ENCODE results near the gene NEU4. TPM values are rescaled to one million over a fixed set of nuclear protein-coding genes. Genes with fewer than 3 reads are reported as not detected.

NEU4 gene
- polyA plus RNA-seq, 2 donors: 0.04 TPM; not detected in 1

DNA sequence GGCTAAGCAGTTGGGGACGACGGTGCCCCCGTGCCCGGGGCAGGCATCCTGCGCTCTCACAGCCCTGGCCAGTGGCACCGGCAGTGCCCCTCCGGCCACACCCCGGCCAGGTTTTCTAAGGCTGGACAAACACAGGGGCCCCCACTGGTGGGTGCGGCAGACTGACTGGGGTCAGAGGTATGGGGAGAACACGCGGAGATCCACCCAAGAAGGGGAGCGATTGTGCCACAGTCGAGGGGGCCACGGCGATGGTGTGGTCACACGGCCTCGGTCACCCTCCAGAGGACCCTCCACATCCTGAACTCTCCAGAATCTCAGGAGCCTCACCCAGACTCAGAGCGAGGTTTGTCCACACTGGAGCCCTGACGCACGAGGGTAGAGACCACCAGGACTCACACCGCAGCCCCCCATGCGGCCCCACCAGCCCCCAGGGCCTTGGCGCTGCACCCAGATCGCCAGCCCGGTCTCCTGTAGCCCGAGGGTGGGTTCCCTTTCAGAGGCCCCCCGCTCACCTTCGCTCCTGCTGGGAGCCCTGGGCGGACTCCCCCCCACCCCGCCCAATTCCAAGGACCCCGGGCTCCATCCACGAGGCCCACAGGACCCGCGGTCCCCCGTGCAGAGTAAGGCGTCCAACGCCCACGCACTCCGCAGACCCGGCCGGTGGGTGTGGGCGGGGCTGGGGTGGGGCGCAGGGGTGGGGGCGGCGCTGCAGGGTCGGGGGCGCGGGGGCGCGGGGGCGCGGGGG, 34.5 kb downstream of the NEU4 start:
- Histone ChIP-seq H3K36me3 (ENCODE audit: control insufficient read depth in 2 of 2, insufficient read depth in 2 of 2, low read length in 1 of 2) (no peaks in the 10 kb centered on the region), H3K9me3 (ENCODE audit: control insufficient read depth in 2 of 2, insufficient read depth in 1 of 2, low read depth in 1 of 2, low read length in 1 of 2) (no peaks in the 10 kb centered on the region), H3K4me1 (ENCODE audit: control insufficient read depth in 2 of 2, insufficient read depth in 2 of 2, low read length in 1 of 2) (peaks cover 0 to 6% of the 10 kb centered on the region in 2 donors), H3K27me3 (ENCODE audit: control insufficient read depth in 1 of 2, insufficient read depth in 2 of 2, low read length in 2 of 2) (no peaks in the 10 kb centered on the region), H3K27ac (ENCODE audit: low read depth in 2 of 2, low read length in 1 of 2) (peak overlapping the region in 1 of 2 donors; percentile 23), H3K4me3 (ENCODE audit: low read depth in 1 of 2, low read length in 2 of 2) (peak overlapping the region in 1 of 2 donors; percentile 28)
- WGBS, 2 donors: 40 to 54% methylated on average over 32 to 52 of the region's 52 CpGs

DNA sequence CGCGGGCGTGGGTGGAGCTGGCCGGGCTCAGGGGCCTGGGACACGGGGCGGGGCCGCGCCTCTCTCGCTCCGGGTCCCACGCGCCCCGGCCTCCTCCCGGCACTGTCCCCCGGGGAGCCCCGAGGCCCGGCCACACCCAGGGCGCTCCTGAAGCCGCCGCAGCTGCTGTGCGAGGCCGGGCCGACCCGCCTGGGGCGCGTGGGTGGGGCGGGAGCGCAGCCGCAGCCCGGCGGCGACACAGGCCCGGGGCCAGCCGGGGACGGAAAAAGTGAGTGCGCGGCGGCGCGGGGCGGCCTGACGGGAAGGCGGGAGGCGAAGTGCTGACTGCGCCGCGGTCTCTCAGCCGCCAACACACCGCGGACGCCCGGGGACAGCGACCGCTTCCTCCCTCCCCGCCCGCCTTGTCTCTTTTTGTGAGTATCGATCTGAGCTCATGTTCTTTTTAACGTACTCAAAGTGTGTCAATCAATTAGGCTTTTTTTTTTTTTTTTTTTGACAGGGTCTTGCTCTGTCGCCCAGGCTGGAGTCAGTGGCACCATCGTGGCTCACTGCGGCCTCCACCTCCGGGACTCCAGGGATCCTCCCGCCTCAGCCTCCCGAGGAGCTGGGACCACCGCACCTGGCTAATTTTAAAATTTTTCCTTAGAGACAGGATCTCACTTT, 35.2 kb downstream of the NEU4 start:
- Histone ChIP-seq H3K27ac (ENCODE audit: low read depth in 2 of 2, low read length in 1 of 2) (peak overlapping the region in 1 of 2 donors; percentile 36), H3K36me3 (ENCODE audit: control insufficient read depth in 2 of 2, insufficient read depth in 2 of 2, low read length in 1 of 2) (no peaks in the 10 kb centered on the region), H3K4me1 (ENCODE audit: control insufficient read depth in 2 of 2, insufficient read depth in 2 of 2, low read length in 1 of 2) (peaks cover 0 to 6% of the 10 kb centered on the region in 2 donors), H3K9me3 (ENCODE audit: control insufficient read depth in 2 of 2, insufficient read depth in 1 of 2, low read depth in 1 of 2, low read length in 1 of 2) (no peaks in the 10 kb centered on the region), H3K27me3 (ENCODE audit: control insufficient read depth in 1 of 2, insufficient read depth in 2 of 2, low read length in 2 of 2) (no peaks in the 10 kb centered on the region), H3K4me3 (ENCODE audit: low read depth in 1 of 2, low read length in 2 of 2) (peak overlapping the region; percentile 28 to 44)
- WGBS, 2 donors: 4 to 7% methylated on average over 39 to 65 of the region's 65 CpGs

DNA sequence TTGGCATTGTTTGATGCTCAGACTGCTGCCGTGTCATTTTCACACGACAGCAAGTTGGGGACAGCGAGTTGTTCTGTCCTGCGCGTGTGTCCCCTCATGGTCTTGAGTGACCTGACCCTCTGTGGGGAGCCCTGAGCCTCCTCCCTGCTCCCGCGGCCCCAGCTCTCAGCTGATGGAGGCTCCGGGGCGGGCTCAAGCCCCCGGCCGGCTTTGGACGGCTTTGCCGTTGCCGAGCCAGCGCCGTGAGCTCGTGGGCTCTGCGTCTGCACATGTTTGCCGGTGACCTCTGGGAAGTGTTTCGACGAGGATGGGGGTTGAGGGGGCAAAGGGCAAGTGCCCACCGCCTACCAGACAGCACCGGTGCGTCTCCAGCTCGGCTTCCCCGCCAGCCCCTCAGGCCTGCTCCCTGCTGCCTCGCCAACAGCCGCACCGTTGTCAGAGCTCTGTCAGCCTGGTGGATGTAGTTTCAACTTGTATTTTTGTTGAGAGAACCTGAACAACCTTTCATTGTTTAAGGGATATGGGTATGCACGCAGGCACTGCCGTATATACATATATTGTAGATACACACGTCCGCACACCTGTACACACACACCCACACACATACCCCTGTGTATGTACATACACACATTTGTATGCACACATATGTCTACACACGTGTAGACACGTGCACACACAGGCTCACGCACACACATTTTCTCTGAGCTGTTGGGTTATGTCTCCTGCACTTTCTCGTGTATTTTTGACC, 36.0 kb downstream of the NEU4 start:
- Histone ChIP-seq H3K4me1 (ENCODE audit: control insufficient read depth in 2 of 2, insufficient read depth in 2 of 2, low read length in 1 of 2) (peaks cover 0 to 6% of the 10 kb centered on the region in 2 donors), H3K4me3 (ENCODE audit: low read depth in 1 of 2, low read length in 2 of 2) (no peak overlapping the region), H3K27me3 (ENCODE audit: control insufficient read depth in 1 of 2, insufficient read depth in 2 of 2, low read length in 2 of 2) (no peaks in the 10 kb centered on the region), H3K36me3 (ENCODE audit: control insufficient read depth in 2 of 2, insufficient read depth in 2 of 2, low read length in 1 of 2) (no peaks in the 10 kb centered on the region), H3K9me3 (ENCODE audit: control insufficient read depth in 2 of 2, insufficient read depth in 1 of 2, low read depth in 1 of 2, low read length in 1 of 2) (no peaks in the 10 kb centered on the region), H3K27ac (ENCODE audit: low read depth in 2 of 2, low read length in 1 of 2) (no peak overlapping the region)
- 73 to 74% methylated on average over 36 to 37 of the region's 37 CpGs for WGBS, 2 donors

DNA sequence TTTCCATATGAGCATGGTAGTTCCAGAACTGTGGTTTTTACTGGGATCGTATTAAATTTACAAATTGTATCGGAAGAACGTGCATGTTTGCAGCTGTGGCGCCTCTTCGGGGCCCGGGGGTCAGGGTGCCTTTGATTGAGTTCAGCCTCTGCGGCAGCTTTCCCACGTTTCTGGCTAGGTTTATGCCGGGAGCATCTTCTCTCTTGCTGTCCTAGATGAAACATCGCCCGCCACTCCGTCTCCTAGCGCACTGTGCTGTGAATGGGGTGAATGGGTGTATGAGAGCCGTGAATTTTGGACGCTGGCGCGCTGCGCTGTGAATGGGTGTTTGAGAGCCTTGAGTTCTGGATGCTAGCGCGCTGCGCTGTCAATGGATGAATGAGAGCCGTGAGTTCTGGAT, 37.4 kb downstream of the NEU4 start:
- WGBS, 2 donors: 85 to 89% methylated on average over 22 of the region's 22 CpGs
- Histone ChIP-seq H3K9me3 (ENCODE audit: control insufficient read depth in 2 of 2, insufficient read depth in 1 of 2, low read depth in 1 of 2, low read length in 1 of 2) (no peaks in the 10 kb centered on the region), H3K36me3 (ENCODE audit: control insufficient read depth in 2 of 2, insufficient read depth in 2 of 2, low read length in 1 of 2) (no peaks in the 10 kb centered on the region), H3K4me1 (ENCODE audit: control insufficient read depth in 2 of 2, insufficient read depth in 2 of 2, low read length in 1 of 2) (peaks cover 0 to 6% of the 10 kb centered on the region in 2 donors), H3K4me3 (ENCODE audit: low read depth in 1 of 2, low read length in 2 of 2) (no peak overlapping the region), H3K27ac (ENCODE audit: low read depth in 2 of 2, low read length in 1 of 2) (no peak overlapping the region), H3K27me3 (ENCODE audit: control insufficient read depth in 1 of 2, insufficient read depth in 2 of 2, low read length in 2 of 2) (no peaks in the 10 kb centered on the region)

DNA sequence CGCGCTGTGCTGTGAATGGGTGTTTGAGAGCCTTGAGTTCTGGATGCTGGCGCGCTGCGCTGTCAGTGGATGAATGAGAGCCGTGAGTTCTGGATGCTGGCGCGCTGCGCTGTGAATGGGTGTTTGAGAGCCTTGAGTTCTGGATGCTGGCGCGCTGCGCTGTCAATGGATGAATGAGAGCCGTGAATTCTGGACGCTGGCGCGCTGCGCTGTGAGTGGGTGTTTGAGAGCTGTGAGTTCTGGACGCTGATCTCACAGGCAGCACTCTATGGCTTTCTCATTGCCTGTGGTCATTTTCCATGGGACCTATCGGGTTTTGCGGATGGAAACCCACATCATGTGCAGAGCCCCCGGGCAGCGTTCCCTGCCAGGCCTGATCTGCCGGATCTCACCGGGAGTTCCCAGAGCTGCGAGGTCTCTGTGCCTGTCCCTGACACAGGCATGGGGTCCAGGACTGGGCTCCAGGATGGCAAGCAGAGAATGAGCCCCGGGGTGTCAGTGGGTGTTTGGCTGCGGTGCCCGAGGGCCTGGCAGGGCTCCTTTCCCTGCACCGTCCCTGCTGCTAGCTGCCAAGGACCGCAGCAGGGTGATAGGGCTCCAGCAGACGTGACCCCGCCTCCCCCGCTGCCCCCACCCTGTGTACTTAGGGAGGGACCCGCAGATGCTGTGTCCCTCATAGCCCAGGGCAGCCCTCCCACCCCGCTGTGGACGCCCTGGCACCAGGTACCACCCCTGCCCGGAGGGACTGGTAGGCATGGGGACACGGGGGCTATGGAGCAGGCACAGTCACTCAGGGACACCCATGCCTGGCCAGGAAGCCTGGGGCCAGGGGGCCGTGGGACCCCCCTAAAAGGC, 40.0 kb downstream of the NEU4 start:
- H3K9me3 ChIP-seq (ENCODE audit: control insufficient read depth in 2 of 2, insufficient read depth in 1 of 2, low read depth in 1 of 2, low read length in 1 of 2): no peaks in the 10 kb centered on the region
- no peak overlapping the region for H3K27ac ChIP-seq (ENCODE audit: low read depth in 2 of 2, low read length in 1 of 2)
- peaks cover 0 to 6% of the 10 kb centered on the region in 2 donors for H3K4me1 ChIP-seq (ENCODE audit: control insufficient read depth in 2 of 2, insufficient read depth in 2 of 2, low read length in 1 of 2)
- no peaks in the 10 kb centered on the region for H3K36me3 ChIP-seq (ENCODE audit: control insufficient read depth in 2 of 2, insufficient read depth in 2 of 2, low read length in 1 of 2)
- 81 to 84% methylated on average over 39 of the region's 39 CpGs for whole genome bisulfite sequencing, 2 donors
- H3K4me3 ChIP-seq (ENCODE audit: low read depth in 1 of 2, low read length in 2 of 2): no peak overlapping the region
- no peaks in the 10 kb centered on the region for H3K27me3 ChIP-seq (ENCODE audit: control insufficient read depth in 1 of 2, insufficient read depth in 2 of 2, low read length in 2 of 2)

DNA sequence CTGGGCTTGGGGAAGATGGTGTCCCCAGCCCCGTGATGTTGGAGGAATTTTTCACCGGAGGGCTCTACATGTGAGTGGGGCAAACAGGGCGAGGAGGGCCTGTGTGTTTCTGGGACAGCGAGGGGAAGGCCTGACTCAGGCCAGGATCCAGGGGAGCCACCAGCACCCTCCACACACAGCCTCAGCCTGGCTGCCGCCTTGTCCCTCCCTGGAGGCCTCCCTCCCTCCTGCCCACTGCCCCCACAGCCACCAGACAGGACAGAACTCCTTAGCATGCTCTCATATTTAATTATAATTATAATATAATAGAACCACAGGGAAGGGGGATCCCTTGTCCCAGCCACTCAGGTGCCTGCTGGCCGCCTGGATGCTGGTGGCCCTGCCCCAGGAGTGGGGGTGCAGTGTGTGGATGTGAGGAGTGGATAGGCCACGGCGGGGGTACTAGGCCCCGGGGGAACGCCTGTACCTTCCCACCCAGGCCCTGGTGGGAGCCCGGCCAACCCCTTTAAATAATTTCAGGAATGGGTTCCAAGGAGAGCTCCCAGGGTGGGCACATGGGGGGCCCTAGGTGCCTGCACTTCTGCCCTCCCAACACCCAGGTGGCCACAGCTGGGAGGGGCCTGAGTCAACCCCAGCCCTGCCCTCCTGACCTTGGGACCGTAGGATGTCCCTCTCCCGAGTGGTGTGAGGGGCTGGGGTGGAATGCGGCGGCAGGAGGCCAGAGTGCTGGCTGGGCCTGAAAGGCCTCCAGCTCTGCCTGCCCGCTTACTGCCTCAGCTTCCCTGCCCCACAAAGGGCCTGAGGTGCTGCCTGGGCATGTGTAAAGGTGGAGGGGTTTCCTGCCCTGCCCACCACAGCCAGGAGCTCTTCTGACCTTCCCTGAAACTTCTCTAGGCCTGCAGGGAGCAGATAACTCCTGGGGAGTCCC, 40.9 kb downstream of the NEU4 start:
- no peak overlapping the region for H3K4me3 ChIP-seq (ENCODE audit: low read depth in 1 of 2, low read length in 2 of 2)
- H3K27me3 ChIP-seq (ENCODE audit: control insufficient read depth in 1 of 2, insufficient read depth in 2 of 2, low read length in 2 of 2): no peaks in the 10 kb centered on the region
- no peaks in the 10 kb centered on the region for H3K36me3 ChIP-seq (ENCODE audit: control insufficient read depth in 2 of 2, insufficient read depth in 2 of 2, low read length in 1 of 2)
- H3K4me1 ChIP-seq (ENCODE audit: control insufficient read depth in 2 of 2, insufficient read depth in 2 of 2, low read length in 1 of 2): peaks cover 0 to 2% of the 10 kb centered on the region in 2 donors
- H3K9me3 ChIP-seq (ENCODE audit: control insufficient read depth in 2 of 2, insufficient read depth in 1 of 2, low read depth in 1 of 2, low read length in 1 of 2): no peaks in the 10 kb centered on the region
- WGBS, 2 donors: 91 to 92% methylated on average over 16 of the region's 16 CpGs
- no peak overlapping the region for H3K27ac ChIP-seq (ENCODE audit: low read depth in 2 of 2, low read length in 1 of 2)

DNA sequence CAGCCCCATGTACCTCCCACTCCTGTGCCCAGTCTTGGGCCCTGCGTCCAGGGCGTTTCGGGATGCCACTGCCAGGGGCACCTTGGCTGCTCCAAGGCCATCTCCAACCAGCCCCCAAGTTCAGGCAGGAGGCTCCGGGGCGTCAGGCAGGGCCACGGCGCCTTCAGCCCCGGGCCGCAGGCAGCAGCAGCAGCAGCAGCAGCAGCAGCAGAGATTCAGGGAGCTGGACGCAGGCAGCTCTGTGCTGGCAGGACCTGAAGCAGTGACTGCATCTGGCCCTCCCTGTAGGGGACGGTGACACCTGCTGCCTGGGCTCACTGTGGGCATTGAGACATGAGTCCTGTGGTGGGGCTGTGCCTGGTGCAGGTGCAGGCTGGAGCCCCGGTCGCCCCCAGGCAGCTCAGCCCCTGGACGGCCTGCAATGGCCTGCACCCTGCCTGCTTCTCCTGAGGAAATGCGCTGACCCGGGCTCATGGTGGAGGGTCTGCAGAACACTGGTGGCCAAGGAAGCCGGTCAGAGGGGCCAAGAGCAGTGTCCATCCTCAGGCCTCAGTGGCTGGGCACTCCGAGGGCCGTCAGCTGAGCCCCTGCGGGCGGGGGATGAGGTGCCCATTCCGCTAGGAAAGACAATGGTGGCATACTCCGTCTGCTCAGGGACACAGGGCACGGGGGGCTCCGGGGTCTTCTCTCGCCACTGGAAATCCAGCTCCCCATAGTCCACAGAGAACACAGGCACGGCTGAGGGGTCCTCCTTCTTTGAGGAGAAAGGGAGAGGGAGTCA, 41.7 kb downstream of the NEU4 start:
- H3K27me3 ChIP-seq (ENCODE audit: control insufficient read depth in 1 of 2, insufficient read depth in 2 of 2, low read length in 2 of 2): no peaks in the 10 kb centered on the region
- no peaks in the 10 kb centered on the region for H3K9me3 ChIP-seq (ENCODE audit: control insufficient read depth in 2 of 2, insufficient read depth in 1 of 2, low read depth in 1 of 2, low read length in 1 of 2)
- H3K27ac ChIP-seq (ENCODE audit: low read depth in 2 of 2, low read length in 1 of 2): no peak overlapping the region
- no peaks in the 10 kb centered on the region for H3K36me3 ChIP-seq (ENCODE audit: control insufficient read depth in 2 of 2, insufficient read depth in 2 of 2, low read length in 1 of 2)
- 91 to 94% methylated on average over 27 of the region's 27 CpGs for WGBS, 2 donors
- H3K4me3 ChIP-seq (ENCODE audit: low read depth in 1 of 2, low read length in 2 of 2): no peak overlapping the region
- H3K4me1 ChIP-seq (ENCODE audit: control insufficient read depth in 2 of 2, insufficient read depth in 2 of 2, low read length in 1 of 2): no peaks in the 10 kb centered on the region

Measured in esophagus (tissue), 2 donors.